ENCODE measurements around the gene GALR2.
"Not testable (repeated sequence)": the region's sequence is repeated elsewhere in the genome, so short reads cannot be mapped to it uniquely, and the experiment has no call there.

Gene GALR2

GRCh38 chr17:76074390-76075363, at the start of gene GALR2:
GALR2 (plus strand) TSS chr17:76074781; CDS start chr17:76074884, 103 bp downstream.
- no peak for DNase-seq

GRCh38 chr17:76025294-76025693, 49.3 kb upstream of the GALR2 start:
- DNase-seq: no peak

- DNase-seq: no peak
Measured at GRCh38 chr17:76026714-76027158, 47.8 kb upstream of the GALR2 start.

DNA sequence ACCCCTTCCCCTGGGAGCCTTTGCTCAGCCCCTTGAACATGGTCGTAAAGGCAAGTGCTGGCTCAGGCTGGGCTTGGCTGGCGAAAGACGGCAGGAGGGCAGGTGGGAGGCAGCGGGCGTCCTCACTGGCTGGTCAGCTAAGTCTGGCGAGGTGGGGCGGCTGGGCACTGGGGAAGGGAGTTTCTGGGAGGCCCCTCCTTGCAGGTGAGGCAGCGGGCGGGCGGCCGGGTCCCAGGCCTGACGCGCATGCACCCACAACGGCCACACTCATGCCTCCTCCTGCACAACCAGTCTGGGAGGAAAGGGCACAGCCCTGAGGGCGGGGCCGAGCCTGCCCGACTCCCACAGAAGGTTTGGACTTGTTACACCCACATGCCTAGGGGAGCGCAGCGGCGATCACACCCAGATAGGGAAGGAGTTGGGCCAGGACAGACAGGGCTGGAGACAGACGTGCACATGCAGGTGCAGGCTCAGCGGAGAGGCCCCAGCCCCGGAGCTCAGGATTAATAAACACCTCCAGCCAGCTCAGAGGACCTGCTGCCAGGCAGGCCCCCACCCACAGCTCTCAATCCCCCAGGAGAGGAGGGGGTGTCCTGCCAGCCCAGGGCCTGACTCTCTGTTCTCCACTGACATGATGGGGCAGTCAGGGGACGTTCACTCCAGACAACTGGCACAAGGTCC, 47.3 kb upstream of the GALR2 start, which contains the start of gene EVPL:
Gene EVPL (minus strand): TSS at position 148 of the 681 bp plus-strand sequence. CDS start 108 bp downstream, at position 40.
- no peak for DNase-seq

DNA sequence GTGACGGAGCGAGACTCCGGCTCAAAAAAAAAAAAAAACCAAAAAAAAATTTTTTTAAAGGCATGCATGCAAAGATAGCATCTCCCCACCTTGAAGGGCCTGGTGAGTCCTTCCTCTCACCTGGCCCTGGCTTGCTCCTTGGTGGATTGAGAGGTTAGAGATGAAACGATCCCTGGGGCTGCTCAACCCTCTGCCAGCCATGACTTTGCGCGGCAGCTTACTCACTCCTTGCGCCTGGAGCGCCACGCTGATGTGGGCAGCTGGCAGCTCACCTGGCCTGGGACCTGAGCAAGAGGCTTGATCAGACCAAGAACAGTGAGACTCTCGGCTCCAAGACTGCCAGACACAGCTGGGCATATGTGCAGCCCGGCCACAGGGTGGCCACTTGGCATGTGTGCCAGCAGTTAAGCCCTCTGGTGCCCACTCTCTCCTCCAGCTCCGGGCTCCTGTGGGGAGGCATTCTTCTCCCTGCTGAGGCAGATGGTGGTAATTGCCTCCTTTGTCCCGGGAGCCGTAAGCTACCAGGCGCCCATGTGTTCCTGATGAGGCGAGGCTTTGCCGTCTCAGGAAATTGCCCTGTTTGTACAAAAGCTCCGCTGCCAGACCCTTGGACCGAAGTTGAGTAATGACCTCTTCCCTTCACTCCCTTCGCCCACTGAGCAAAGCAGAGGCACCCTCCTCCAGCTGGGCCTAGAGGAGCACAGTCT, 42.4 kb upstream of the GALR2 start:
- no peak for DNase-seq

DNA sequence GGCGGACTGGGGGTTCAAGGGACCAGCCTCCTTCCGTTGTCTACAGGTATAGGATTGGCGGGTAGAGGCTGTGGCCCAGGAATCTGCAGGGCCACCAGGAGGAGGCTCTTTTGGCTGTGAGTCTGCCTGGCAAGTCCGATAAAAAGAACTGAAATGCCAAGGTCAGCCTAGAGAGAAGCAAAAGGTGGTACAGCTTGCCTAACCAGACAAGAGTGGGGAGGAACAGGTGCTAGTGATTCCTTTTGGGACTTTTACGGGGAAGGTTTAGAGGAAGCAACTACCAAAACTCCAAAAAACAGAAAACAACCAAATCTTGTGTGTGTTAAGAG, 41.8 kb upstream of the GALR2 start:
- no peak for DNase-seq

- DNase-seq: no peak
Measured at GRCh38 chr17:76033139-76033538, 41.4 kb upstream of the GALR2 start.

DNA sequence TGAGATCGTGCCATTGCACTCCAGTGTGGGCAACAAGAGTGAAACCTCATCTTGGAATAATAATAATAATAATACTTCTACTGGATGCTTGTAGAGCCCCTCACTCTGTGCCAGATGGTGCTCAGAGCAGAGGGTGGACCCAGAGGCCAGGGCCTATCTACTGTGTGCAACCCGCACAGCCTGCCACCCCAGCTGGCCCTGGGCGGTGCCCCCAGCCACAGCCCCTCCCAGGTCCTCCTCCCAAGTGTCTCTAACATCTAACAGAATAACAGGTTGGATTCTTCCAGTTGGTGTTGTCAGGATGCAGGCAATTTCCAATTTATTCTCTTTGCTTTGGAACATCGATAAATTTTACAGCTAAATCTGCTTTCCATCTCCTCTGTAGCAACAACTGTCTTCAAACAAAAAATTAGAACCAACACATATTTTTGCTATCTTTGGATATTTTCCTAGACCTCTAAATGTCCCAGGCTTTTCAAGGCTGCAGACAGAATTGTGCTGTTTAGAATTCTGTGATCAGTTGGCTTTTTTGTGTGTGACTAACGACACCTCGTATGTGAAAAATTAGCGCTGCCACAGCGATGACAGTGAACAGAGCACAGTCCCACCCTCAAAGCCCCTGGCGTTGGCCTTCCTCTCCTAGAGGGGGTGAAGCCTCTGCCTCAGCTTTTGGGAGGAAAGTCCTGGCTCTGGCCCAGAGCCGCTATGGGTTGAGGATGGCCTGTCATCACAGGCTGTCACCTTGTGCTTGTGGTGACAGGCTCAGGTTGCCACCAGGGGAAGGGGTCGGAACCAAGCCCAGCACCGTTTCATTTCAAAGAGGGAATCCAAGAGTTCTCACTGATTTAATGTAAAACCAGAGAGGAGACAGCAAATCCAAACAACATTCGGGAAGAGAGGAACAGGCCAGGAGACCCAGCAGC, 39.9 kb upstream of the GALR2 start:
- DNase-seq: no peak

DNA sequence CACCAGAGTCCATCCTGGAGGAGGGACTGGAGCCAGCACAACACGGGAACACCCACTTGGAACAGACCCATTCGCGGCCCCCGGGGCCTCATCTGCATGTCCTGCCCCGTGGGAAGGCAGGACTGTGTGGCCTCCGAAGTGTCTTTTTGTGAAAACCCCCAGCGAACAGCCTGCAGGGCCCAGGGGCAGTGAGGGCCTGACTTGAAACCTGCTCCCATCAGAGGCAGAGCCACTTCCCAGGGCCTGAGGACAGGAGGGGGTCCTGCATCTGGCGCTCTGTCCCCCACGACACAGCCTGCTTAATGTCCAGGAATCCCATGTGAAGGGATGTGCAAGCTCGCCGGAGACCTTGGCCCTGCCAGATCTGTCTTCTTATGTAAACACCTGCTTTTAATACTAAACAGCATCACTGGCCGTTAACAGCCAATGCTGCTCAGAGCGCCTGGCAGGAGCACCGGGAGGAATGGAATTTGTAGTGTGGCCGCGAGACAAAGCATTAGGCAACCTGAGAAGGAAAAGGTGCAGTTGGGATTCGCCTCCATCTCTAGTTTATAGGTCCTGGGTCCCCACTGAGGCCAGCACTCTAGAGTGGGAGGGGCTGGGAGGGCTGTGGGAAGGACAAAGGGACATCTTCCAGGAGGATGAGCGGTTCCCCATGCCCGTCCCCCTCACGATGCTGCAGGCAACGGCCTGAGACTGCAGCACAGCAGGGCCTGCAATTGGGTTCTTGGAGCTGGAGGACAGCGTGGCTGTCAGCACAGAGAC, 37.9 kb upstream of the GALR2 start:
- no peak for DNase-seq

DNA sequence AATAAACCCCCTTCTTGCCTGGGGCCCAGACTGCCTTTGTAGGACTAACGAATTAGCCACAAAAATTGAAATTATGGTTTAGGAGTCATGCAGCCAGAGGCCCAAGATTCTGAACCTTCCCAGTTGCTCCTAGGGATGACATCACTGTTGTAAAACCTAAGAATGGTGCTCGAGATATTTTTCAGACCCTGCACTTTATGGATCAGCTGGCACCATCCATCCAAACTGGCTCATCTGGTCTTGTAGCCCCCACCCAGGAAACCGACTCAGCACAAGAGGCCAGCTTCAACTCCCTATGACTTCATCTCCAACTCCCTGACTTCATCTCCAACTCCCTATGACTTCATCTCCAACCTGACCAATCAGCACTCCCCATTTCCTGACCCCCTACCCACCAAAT, 36.5 kb upstream of the GALR2 start:
- no peak for DNase-seq

- DNase-seq: no peak
Measured at GRCh38 chr17:76039121-76039520, 35.5 kb upstream of the GALR2 start.

DNA sequence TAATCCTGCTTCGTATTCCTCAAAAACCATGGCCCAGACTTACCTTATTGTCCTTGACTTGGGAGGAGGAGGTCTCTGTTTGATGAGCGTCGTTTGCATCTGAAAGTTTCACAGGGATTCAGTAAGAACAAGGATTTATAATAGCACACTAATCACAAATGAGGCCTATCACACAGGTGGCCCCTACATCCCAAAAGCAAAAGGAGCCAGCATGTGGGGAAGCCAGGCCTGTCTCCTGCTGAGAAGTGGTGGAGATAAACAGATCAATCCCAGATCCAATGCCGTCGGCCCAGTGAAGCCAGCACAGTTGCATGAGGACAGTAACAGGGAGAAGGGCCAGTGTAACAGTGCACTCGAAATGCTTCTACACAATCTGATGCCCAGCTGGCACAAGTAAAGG, 34.2 kb upstream of the GALR2 start:
- no peak for DNase-seq

GRCh38 chr17:76042868-76043267, 31.7 kb upstream of the GALR2 start:
- DNase-seq: not testable (repeated sequence)

GRCh38 chr17:76044475-76045007, 30.0 kb upstream of the GALR2 start:
- not testable (repeated sequence) for DNase-seq

DNA sequence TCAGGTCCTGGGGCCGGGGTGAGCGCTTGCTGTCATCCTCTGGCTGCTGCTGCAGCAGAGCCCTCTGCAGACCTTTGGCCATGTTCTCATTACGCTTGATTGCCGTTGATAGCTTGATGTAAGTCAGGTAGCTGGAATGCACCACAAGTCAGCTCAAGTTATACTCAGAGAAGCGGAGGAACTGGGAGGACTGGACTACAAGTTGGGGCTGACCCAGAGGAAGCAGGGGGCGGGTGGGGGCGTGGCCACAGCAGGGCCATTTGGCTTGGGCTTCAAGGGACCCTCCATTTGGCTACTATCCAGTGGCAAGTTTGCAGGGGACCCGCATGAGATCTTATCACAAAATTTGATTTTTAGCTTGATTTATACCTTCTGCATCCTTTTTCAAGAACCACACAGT, 28.5 kb upstream of the GALR2 start:
- no peak for DNase-seq

DNA sequence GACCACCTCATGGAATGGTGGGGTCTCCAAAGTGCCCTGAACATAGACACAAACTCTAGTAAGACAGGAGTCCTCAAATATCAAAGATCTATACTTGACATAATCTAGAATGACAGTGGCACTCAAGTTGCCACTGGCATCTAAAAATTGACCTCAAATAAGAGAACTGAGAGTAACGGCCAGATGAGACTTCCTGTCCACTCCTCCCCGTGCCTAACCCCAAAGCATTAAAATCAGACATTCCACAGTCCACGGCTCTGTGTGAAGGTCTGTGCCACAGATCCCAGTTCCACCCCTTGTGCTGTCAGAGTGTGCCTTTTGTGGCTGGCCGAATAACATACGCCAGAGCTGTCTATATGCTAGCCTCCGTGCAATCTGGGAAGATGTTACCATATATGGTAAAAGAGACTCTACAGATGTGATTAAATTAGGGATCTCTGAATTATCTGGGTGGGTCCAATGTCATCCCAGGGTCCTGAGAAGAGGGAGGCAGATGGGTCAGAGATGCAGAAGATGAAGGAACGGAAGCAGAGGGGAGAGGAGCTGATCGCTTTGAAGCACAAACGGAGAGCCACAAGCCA, 26.5 kb upstream of the GALR2 start:
- no peak for DNase-seq

- no peak for DNase-seq
Measured at GRCh38 chr17:76048711-76049110, 25.9 kb upstream of the GALR2 start.

DNA sequence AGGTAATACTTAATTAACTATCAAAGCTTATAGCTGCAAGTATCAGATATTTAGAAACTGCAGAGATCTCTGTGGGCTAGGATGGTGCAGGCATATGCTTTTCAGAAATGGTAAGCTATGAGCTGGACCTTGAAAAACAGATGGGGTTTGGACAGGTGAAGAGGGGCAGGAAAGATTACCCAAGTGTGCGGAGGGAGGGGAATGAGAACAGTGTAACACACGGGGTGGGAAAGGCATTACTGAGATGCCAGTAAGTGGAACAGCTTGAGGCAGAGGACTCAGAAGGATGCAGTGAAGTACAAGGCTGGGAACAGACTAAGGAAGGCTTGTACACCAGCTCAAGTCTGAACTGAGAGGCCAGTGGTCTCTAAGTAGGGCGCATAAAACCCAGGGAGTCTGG, 25.3 kb upstream of the GALR2 start:
- no peak for DNase-seq

DNA sequence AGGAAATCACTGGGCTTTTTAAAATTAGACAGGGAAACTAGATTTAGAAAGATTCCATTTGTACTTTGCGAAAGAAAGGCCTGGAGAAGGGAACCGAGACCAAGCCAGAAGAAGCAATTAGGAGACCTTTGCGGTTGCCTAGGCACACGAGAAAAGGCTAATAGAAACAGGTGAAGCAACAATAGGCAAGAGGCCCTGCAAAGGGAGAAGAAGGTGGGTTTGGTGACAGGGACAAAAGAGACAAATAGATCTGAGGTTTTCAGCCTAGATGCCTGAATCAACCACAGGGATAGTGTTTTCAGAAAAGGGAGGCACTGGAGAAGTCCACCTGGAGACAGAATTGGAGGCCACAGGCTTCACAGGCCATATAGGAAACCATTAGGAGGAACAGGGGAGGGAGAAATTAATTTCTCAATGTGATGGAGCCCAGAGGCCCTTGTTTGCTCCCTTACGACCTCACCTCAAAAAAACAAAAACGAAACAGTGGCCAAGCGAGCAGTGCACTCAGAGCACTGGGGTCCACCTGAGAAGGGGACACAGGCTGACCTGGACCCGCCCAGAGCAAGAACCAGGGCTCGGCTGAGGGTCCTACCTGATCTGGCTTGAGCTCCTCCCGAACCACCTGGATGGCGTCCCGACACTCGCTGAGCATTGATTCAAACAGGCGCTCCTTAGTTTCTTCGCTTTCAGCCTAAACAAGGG, 24.6 kb upstream of the GALR2 start:
- DNase-seq: no peak

All from activated naive CD4-positive, alpha-beta T cell treated with Interleukin-2 at 50 U/mL for 16 hours (primary cell).